IPS-15b (cell line): ENCODE data around the gene KDM1B.
"Not testable (repeated sequence)": the region's sequence is repeated elsewhere in the genome, so short reads cannot be mapped to it uniquely, and the experiment has no call there.

ENCODE experiments used
- H3K27me3 ChIP-seq: one replicate; pipeline ENCODE4 v1.6.1; 2013; ENCODE audit warnings: low read length; ENCODE audit not compliant: control insufficient read depth, insufficient read depth
- H3K36me3 ChIP-seq: one replicate; pipeline ENCODE4 v1.6.1; 2013; ENCODE audit warnings: low read length; ENCODE audit not compliant: control insufficient read depth, insufficient read depth
- H3K4me1 ChIP-seq: one replicate; pipeline ENCODE4 v1.6.1; 2013; ENCODE audit warnings: mild to moderate bottlenecking, low read length; ENCODE audit not compliant: control insufficient read depth, insufficient read depth
- H3K4me3 ChIP-seq: one replicate; pipeline ENCODE4 v1.5.1; 2013; ENCODE audit warnings: low read depth, low read length
- H3K9ac ChIP-seq: one replicate; pipeline ENCODE4 v1.6.1; 2013; ENCODE audit warnings: low read depth, mild to moderate bottlenecking, low read length
- H3K9me3 ChIP-seq: one replicate; pipeline ENCODE4 v1.6.1; 2013; ENCODE audit warnings: mild to moderate bottlenecking, low read length; ENCODE audit not compliant: control insufficient read depth, insufficient read depth

Gene KDM1B

DNA sequence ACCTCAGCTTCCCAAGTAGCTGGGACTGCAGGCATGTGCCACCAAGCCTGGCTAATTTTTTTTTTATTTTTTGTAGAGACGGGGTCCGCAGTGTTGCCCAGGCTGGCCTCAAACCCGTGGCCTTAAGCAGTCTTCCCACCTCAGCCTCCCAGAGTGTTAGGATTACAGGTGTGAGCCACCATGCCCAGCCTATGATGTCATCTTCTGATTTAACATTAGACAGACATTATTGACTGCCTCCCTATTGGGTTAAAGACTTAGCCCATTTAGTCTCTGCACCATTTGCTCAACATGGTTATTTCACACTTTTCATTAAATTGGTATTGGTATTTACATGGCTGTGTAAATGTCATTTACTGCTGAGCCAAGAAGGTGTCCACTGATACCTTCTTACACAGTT, 63.0 kb downstream of the KDM1B start:
- Histone ChIP-seq H3K27me3 (no peaks in the 10 kb centered on the region), H3K4me3 (no peak overlapping the region), H3K36me3 (peaks cover 4% of the 10 kb centered on the region)

DNA sequence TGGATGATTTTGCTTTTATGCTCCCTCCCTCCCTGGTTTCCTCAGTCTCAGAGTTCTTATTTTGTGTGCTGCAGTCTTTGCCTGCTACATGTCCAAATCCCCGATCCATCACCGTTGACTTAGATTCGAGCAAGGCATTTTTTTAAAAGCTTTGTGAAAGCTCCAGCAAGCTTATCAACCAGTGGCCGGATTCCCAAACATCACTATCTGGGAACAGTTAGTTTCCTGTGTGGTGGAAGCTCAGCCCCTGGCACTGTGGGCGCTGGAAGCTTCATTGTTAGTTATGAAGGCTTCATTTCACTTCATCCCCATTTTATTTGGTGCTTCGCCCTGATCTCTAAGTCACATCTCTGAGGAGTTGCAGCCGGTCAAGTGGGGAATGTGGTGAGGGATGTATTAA, 64.4 kb downstream of the KDM1B start:
- H3K9ac ChIP-seq: no peak overlapping the region
- no peaks in the 10 kb centered on the region for H3K27me3 ChIP-seq
- peaks cover 4% of the 10 kb centered on the region for H3K36me3 ChIP-seq
- H3K4me3 ChIP-seq: no peak overlapping the region
- H3K9me3 ChIP-seq: no peaks in the 10 kb centered on the region
- no peaks in the 10 kb centered on the region for H3K4me1 ChIP-seq

More for the DNA sequence above, 63.0 kb downstream of the KDM1B start:
- Histone ChIP-seq H3K9ac (no peak overlapping the region), H3K9me3 (no peaks in the 10 kb centered on the region), H3K4me1 (no peaks in the 10 kb centered on the region)

DNA sequence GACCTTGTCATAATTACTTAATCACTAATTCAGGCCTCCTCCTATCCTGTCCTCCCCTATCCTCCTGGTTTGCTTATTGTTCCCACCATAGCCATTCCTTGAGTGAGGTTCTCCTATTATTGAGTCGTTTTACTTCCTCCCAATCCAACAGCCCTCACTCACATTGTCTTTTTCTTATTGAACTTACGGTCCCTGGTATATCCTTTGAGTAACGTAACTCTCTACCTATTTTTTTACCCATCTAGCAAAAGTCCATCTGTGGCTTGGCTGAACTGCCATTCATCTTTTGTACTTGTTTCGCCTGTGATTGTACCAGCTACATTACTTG, 66.0 kb downstream of the KDM1B start:
- peaks cover 2% of the 10 kb centered on the region for H3K36me3 ChIP-seq
- H3K4me3 ChIP-seq: no peak overlapping the region
- H3K27me3 ChIP-seq: no peaks in the 10 kb centered on the region
- no peaks in the 10 kb centered on the region for H3K9me3 ChIP-seq
- no peaks in the 10 kb centered on the region for H3K4me1 ChIP-seq
- no peak overlapping the region for H3K9ac ChIP-seq

- not testable (repeated sequence) for H3K4me3 ChIP-seq, H3K9ac ChIP-seq, H3K4me1 ChIP-seq, H3K27me3 ChIP-seq, H3K9me3 ChIP-seq
- H3K36me3 ChIP-seq: peaks cover 14% of the 10 kb centered on the region
These were observed 71.4 kb downstream of the KDM1B start for GRCh38 chr6:18226451-18227105.

DNA sequence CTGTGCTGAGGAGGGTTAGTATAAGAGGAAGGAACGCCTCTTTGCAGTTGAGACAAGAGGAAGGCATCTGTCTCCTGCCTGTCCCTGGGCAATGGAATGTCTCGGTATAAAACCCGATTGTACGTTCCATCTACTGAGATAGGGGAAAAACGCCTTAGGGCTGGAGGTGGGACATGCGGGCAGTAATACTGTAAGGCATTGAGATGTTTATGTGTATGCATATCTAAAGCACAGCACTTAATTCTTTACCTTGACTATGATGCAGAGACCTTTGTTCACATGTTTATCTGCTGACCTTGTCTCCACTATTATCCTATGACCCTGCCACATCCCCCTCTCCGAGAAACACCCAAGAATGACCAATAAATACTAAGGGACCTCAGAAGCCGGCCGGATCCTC, 71.9 kb downstream of the KDM1B start:
- H3K9me3 ChIP-seq, H3K27me3 ChIP-seq, H3K9ac ChIP-seq, H3K4me3 ChIP-seq, H3K4me1 ChIP-seq: not testable (repeated sequence)
- peaks cover 14% of the 10 kb centered on the region for H3K36me3 ChIP-seq

- not testable (repeated sequence) for H3K9ac ChIP-seq, H3K4me3 ChIP-seq
- H3K36me3 ChIP-seq: peaks cover 14% of the 10 kb centered on the region
These were observed 73.4 kb downstream of the KDM1B start for GRCh38 chr6:18228590-18228989.

DNA sequence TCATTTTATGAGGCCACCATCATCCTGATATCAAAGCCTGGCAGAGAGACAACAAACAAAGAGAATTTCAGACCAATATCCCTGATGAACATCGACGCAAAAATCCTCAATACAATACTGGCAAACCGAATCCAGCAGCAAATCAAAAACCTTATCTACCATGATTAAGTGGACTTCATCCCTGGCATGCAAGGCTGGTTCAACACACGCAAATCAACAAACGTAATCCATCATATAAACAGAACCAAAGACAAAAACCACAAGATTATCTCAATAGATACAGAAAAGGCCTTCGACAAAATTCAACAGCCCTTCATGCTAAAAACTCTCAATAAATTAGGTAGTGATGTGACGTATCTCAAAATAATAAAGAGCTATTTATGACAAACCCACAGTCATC, 76.6 kb downstream of the KDM1B start:
- not testable (repeated sequence) for H3K27me3 ChIP-seq, H3K4me3 ChIP-seq, H3K4me1 ChIP-seq, H3K9me3 ChIP-seq, H3K9ac ChIP-seq
- peaks cover 24% of the 10 kb centered on the region for H3K36me3 ChIP-seq

More at GRCh38 chr6:18228590-18228989, 73.4 kb downstream of the KDM1B start:
- H3K27me3 ChIP-seq, H3K9me3 ChIP-seq, H3K4me1 ChIP-seq: not testable (repeated sequence)

DNA sequence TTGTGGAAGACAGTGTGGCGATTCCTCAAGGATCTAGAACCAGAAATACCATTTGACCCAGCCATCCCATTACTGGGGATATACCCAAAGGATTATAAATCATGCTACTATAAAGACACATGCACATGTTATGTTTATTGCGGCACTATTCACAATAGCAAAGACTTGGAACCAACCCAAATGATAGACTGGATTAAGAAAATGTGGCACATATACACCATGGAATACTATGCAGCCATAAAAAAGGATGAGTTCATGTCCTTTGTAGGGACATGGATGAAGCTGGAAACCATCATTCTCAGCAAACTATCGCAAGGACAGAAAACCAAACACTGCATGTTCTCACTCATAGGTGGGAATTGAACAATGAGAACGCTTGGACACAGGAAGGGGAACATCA, 78.5 kb downstream of the KDM1B start:
- not testable (repeated sequence) for H3K9me3 ChIP-seq, H3K4me3 ChIP-seq, H3K27me3 ChIP-seq, H3K9ac ChIP-seq, H3K4me1 ChIP-seq
- peaks cover 15% of the 10 kb centered on the region for H3K36me3 ChIP-seq

GRCh38 chr6:18234564-18234963, 79.3 kb downstream of the KDM1B start:
- Histone ChIP-seq H3K9me3 (no peaks in the 10 kb centered on the region), H3K4me3 (no peak overlapping the region), H3K9ac (no peak overlapping the region), H3K4me1 (no peaks in the 10 kb centered on the region), H3K27me3 (no peaks in the 10 kb centered on the region), H3K36me3 (peaks cover 13% of the 10 kb centered on the region)

- no peak overlapping the region for H3K4me3 ChIP-seq
- H3K4me1 ChIP-seq: no peaks in the 10 kb centered on the region
- no peaks in the 10 kb centered on the region for H3K27me3 ChIP-seq
- peaks cover 10% of the 10 kb centered on the region for H3K36me3 ChIP-seq
- no peaks in the 10 kb centered on the region for H3K9me3 ChIP-seq
- no peak overlapping the region for H3K9ac ChIP-seq
These were observed 80.3 kb downstream of the KDM1B start for GRCh38 chr6:18235524-18235923.

DNA sequence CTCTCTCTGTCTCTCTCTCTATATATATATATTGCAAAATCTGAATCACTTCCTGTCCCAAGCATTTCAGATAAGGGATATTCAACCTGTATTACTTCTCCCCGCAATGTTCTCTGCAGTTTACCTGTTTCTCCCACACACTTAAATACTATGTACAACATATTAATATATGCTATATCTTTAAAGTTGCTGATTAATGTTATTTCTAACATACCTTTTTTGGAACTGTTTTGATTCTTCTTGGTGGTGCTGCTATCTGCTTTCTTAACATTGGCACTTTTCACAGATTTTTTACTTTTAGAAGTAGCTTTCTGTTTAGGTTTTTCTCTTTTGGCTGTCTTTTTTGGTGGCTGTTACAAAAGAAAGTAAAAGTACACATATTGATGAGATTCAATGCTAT, 81.9 kb downstream of the KDM1B start:
- Histone ChIP-seq H3K4me1 (no peaks in the 10 kb centered on the region), H3K4me3 (no peak overlapping the region), H3K36me3 (peaks cover 10% of the 10 kb centered on the region), H3K9ac (no peak overlapping the region), H3K9me3 (no peaks in the 10 kb centered on the region), H3K27me3 (no peaks in the 10 kb centered on the region)

GRCh38 chr6:18240230-18240629, 85.0 kb downstream of the KDM1B start:
- Histone ChIP-seq H3K4me1 (no peaks in the 10 kb centered on the region), H3K9me3 (no peaks in the 10 kb centered on the region), H3K9ac (no peak overlapping the region), H3K27me3 (no peaks in the 10 kb centered on the region), H3K4me3 (no peak overlapping the region), H3K36me3 (peaks cover 9% of the 10 kb centered on the region)
